Spleen (tissue), 7 donors: ENCODE measurements around the gene LAMC2.

ENCODE experiments used
- CTCF ChIP-seq, 11 experiments: fragments of 200-600 bp in 7 of 11; fragments of 450-650 bp in 4 of 11; sonication (generic) in 4 of 11; IDR thresholded peaks in 8 of 11; conservative IDR thresholded peaks in 3 of 11; 1 replicate in 7 of 11; 2 replicates in 4 of 11; pipeline versions ENCODE4 v1.4.0 to v1.8.0; 2016 to 2021; ENCODE audit warnings: antibody characterized with exemption in 11 of 11, inconsistent platforms in 4 of 11, mild to moderate bottlenecking in 1 of 11
- POLR2A ChIP-seq, 3 donors: fragments of 450-650 bp; IDR thresholded peaks; one replicate each; pipeline ENCODE4 v1.5.1; 2017; ENCODE audit warnings: antibody characterized with exemption in 3 of 3, mild to moderate bottlenecking in 1 of 3
- POLR2AphosphoS5 ChIP-seq, 3 donors: sonication (generic); formaldehyde crosslinking; IDR thresholded peaks; one replicate each; pipeline ENCODE4 v1.5.1; 2017; ENCODE audit warnings: antibody characterized with exemption in 3 of 3
- donor health status: DM: no; HTN: no; CAD: no; lungs with moderate emphysema.
- donor health status: DM: no; HTN: no; CAD: no.
- donor health status: DM: no; HTN: no; CAD: no.

- TF ChIP-seq POLR2AphosphoS5 (IDR thresholded peaks at IDR 0.05) (no peak), CTCF (IDR thresholded peaks at IDR 0.05 in 8 of 11, conservative IDR thresholded peaks at IDR 0.05 in 3 of 11) (no peak), POLR2A (IDR thresholded peaks at IDR 0.05) (no peak)
Measured at GRCh38 chr1:183275322-183275721, 89.3 kb downstream of the LAMC2 start.
